ENCODE measurements around the gene TBC1D23. TPM values are rescaled to one million over a fixed set of nuclear protein-coding genes. Genes with fewer than 3 reads are reported as not detected.
"Not testable (repeated sequence)": the region's sequence is repeated elsewhere in the genome, so short reads cannot be mapped to it uniquely, and the experiment has no call there.

Gene TBC1D23
- total RNA-seq, 1 donor from 2014 or later, result 24.4 TPM

- no peak for DNase-seq (ENCODE audit: extremely low read depth, low read depth, low spot score)
Observed at GRCh38 chr3:100254168-100254777, 6.5 kb upstream of the TBC1D23 start.

- DNase-seq (ENCODE audit: extremely low read depth, low read depth, low spot score), result no peak
Observed at GRCh38 chr3:100256731-100257151, 4.1 kb upstream of the TBC1D23 start.

GRCh38 chr3:100257586-100257985 lies 3.2 kb upstream of the TBC1D23 start:
- no peak for DNase-seq (ENCODE audit: extremely low read depth, low read depth, low spot score)

- DNase-seq (ENCODE audit: extremely low read depth, low read depth, low spot score), result no peak
Observed at GRCh38 chr3:100260081-100260684, 609 bp upstream of the TBC1D23 start.

- DNase-seq (ENCODE audit: extremely low read depth, low read depth, low spot score), result no peak
Observed at GRCh38 chr3:100261485-100261903, 702 bp downstream of the TBC1D23 start.

GRCh38 chr3:100262925-100263324 lies 2.1 kb downstream of the TBC1D23 start:
- DNase-seq (ENCODE audit: extremely low read depth, low read depth, low spot score), result not testable (repeated sequence)

GRCh38 chr3:100263583-100263982 lies 2.8 kb downstream of the TBC1D23 start:
- no peak for DNase-seq (ENCODE audit: extremely low read depth, low read depth, low spot score)

GRCh38 chr3:100264242-100264641 lies 3.5 kb downstream of the TBC1D23 start:
- DNase-seq (ENCODE audit: extremely low read depth, low read depth, low spot score), result no peak

- DNase-seq (ENCODE audit: extremely low read depth, low read depth, low spot score), result no peak
Observed at GRCh38 chr3:100265016-100265415, 4.2 kb downstream of the TBC1D23 start.

- no peak for DNase-seq (ENCODE audit: extremely low read depth, low read depth, low spot score)
Observed at GRCh38 chr3:100266531-100266930, 5.7 kb downstream of the TBC1D23 start.

- no peak for DNase-seq (ENCODE audit: extremely low read depth, low read depth, low spot score)
Observed at GRCh38 chr3:100268156-100268555, 7.4 kb downstream of the TBC1D23 start.

GRCh38 chr3:100269001-100269400 lies 8.2 kb downstream of the TBC1D23 start:
- DNase-seq (ENCODE audit: extremely low read depth, low read depth, low spot score), result no peak

GRCh38 chr3:100269410-100270214 lies 8.8 kb downstream of the TBC1D23 start:
- no peak for DNase-seq (ENCODE audit: extremely low read depth, low read depth, low spot score)

- no peak for DNase-seq (ENCODE audit: extremely low read depth, low read depth, low spot score)
Observed at GRCh38 chr3:100270215-100270583, 9.4 kb downstream of the TBC1D23 start.

GRCh38 chr3:100271522-100271921 lies 10.7 kb downstream of the TBC1D23 start:
- no peak for DNase-seq (ENCODE audit: extremely low read depth, low read depth, low spot score)

- DNase-seq (ENCODE audit: extremely low read depth, low read depth, low spot score), result not testable (repeated sequence)
Observed at GRCh38 chr3:100272797-100273611, 12.2 kb downstream of the TBC1D23 start.

GRCh38 chr3:100274361-100274760 lies 13.6 kb downstream of the TBC1D23 start:
- DNase-seq (ENCODE audit: extremely low read depth, low read depth, low spot score), result no peak

- DNase-seq (ENCODE audit: extremely low read depth, low read depth, low spot score), result no peak
Observed at GRCh38 chr3:100277255-100277800, 16.5 kb downstream of the TBC1D23 start.

GRCh38 chr3:100278910-100279309 lies 18.1 kb downstream of the TBC1D23 start:
- DNase-seq (ENCODE audit: extremely low read depth, low read depth, low spot score), result no peak

- DNase-seq (ENCODE audit: extremely low read depth, low read depth, low spot score), result no peak
Observed at GRCh38 chr3:100288288-100288894, 27.6 kb downstream of the TBC1D23 start.
